Measurements from ENCODE around the gene PKN1. TPM values are rescaled to one million over a fixed set of nuclear protein-coding genes. Genes with fewer than 3 reads are reported as not detected.

The PKN1 gene
- total and polyA plus RNA-seq, 2 of the 4 experiments (the other 2 are of a cell fraction) = 39.1 to 41.4 TPM

DNA sequence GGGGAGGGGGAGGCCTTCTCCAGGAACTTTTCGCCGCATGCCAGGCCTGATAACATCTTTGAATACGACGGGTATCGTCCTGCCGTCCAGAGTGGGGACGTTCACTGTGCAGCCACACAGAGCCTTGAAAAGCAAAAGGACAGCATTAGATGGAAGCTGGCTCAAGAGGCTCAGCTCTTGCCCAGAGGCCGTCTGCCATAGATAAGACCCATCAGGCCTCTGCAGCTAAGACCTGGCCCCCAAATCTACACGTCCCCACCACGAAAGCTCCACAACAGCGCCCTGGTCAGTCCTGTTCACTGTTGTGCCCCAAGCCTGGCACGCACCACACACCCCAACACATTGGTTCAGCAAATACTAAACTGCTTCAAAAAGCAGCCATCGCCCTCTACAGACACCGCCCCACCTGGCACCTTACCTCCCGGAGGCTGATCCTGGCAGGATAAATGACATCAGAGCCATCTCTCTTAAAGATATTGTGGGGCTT, 83.0 kb downstream of the PKN1 start:
- TF ChIP-seq, protein P1, sequence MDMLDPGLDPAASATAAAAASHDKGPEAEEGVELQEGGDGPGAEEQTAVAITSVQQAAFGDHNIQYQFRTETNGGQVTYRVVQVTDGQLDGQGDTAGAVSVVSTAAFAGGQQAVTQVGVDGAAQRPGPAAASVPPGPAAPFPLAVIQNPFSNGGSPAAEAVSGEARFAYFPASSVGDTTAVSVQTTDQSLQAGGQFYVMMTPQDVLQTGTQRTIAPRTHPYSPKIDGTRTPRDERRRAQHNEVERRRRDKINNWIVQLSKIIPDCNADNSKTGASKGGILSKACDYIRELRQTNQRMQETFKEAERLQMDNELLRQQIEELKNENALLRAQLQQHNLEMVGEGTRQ (IDR thresholded peaks at IDR 0.05; ENCODE audit: low read depth, low read length) = no peak
- TF ChIP-seq POLR2A (IDR thresholded peaks at IDR 0.05; ENCODE audit: low read depth, low read length) (0 out of 2 replicates have a peak, but pooled peaks have one; percentile 4), RAD21 (IDR thresholded peaks at IDR 0.05; ENCODE audit: low read length) (no peak), CHD1 (IDR thresholded peaks at IDR 0.05; ENCODE audit: low read depth, low read length) (no peak), CEBPB (IDR thresholded peaks at IDR 0.05; ENCODE audit: low read depth, low read length) (no peak)

More for the DNA sequence above, 83.0 kb downstream of the PKN1 start:
- Histone ChIP-seq H4K5ac (ENCODE audit: low read depth, low read length) (no peak overlapping the region), H2AK5ac (ENCODE audit: low read depth, low read length) (0 out of 2 replicates have a peak overlapping the region, but pooled peaks have one; percentile 3), H4K20me1 (ENCODE audit: insufficient read depth, low read length) (peaks cover 43% of the 10 kb centered on the region), H3K36me3 (ENCODE audit: control insufficient read depth, insufficient read depth, low read length) (peaks cover 27% of the 10 kb centered on the region), H2AFZ (replicated peaks; ENCODE audit: low read length, poor library complexity) (no peak overlapping the region), H3K18ac (ENCODE audit: low read depth, low read length) (no peak overlapping the region), H2BK15ac (ENCODE audit: low read depth, low read length) (no peak overlapping the region), H3K27ac (ENCODE audit: insufficient read depth, low read length) (no peak overlapping the region), H3K27me3 (ENCODE audit: control insufficient read depth, insufficient read depth, low read length) (no peaks in the 10 kb centered on the region), H2BK20ac (ENCODE audit: low read depth, low read length) (no peak overlapping the region), H3K4me3 (ENCODE audit: insufficient read depth, low read depth, low read length) (peak overlapping the region; percentile 3; the same call in 1 of the 2 replicates), H2AK9ac (replicated peaks; ENCODE audit: low read depth, low read length, poor library complexity) (peak overlapping the region; percentile 38), H4K91ac (ENCODE audit: insufficient read depth, low read depth, low read length) (no peak overlapping the region), H3K9ac (ENCODE audit: low read depth, low read length) (no peak overlapping the region), H2BK5ac (ENCODE audit: low read depth, low read length, poor library complexity, severe bottlenecking) (no peak overlapping the region), H3K4me2 (ENCODE audit: low read depth, low read length) (peak overlapping the region; percentile 98), H3K9me1 (ENCODE audit: insufficient read depth, low read length) (peaks cover 23% of the 10 kb centered on the region), H3K9me3 (ENCODE audit: control insufficient read depth, insufficient read depth, low read length) (no peaks in the 10 kb centered on the region), H2BK120ac (ENCODE audit: low read depth, low read length) (no peak overlapping the region), H3K14ac (replicated peaks; ENCODE audit: low read depth, low read length) (0 out of 2 replicates have a peak overlapping the region, but pooled peaks have one; percentile 14), H3K4me1 (ENCODE audit: control insufficient read depth, insufficient read depth, low read length) (peaks cover 18% of the 10 kb centered on the region), H4K8ac (ENCODE audit: low read depth in 2 of 2, low read length in 2 of 2) (no peak overlapping the region), H3K79me1 (ENCODE audit: low read depth in 1 of 2, low read length in 2 of 2) (peaks cover 23 to 59% of the 10 kb centered on the region in 2 experiments), H3K23ac (ENCODE audit: low read depth, low read length) (peak overlapping the region; percentile 87; the same call in 1 of the 2 replicates), H3K56ac (ENCODE audit: extremely low read depth, insufficient read depth, low read length) (no peak overlapping the region), H3K4ac (ENCODE audit: low read depth, low read length) (no peak overlapping the region)
- in situ Hi-C loops (cut with MboI; ENCODE audit: low sequenced_read_pairs) = no loop called here
- DNase-seq (no peak), ATAC-seq (ENCODE audit: low read depth) (no peak)
- dilution Hi-C loops (cut with HindIII; ENCODE audit: low sequenced_read_pairs, unreplicated experiment) = no loop called here
- WGBS, 2 experiments (ENCODE audit: extremely low coverage in 2 of 2, insufficient read length in 1 of 2) = 82% methylated on average over 9 of the region's 15 CpGs; no CpG with 5 or more reads in 1 of the 2 experiments
- ChIA-PET CTCF (no interaction called here), POLR2A (ENCODE audit: unreplicated experiment) (interaction anchor here (0.7 kb wide), 1 partner anchor 13 kb away, joined by 3 read pairs; no protein-coding TSS in a partner anchor)
- intact Hi-C loops (cut with micrococcal nuclease) = no loop called here
- no TSS peak for BruUV-seq (replicated peaks)

Data from IMR-90 (cell line).